GM21737 (cell line): ENCODE data around the gene HS3ST3A1.

Source experiments
- ATAC-seq: cut with Tn5 transposase; IDR thresholded peaks from one replicate; pipeline ENCODE4 v1.9.1; 2021; ENCODE audit warnings: mild to moderate bottlenecking, moderate library complexity; ENCODE audit not compliant: unreplicated experiment

Gene HS3ST3A1

DNA sequence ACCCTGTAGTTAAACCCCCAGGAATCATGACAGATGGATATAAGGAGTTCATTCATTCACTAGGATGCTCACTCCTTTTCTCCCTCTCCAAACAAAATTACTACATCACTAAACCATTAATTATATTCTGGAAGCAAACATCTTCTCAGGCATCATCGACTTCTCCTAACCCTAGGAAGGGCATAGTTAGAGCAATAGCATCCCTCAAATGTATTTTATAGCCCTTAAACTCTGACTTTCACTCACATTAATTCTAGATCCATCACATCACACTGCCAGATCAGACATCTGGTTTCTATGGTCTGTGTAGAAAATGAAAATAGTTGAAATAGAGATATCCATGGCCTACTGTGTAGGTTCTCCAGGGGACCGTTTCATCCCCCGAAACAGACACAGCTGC, 143.9 kb downstream of the HS3ST3A1 start:
- ATAC-seq: no peak
